Measurements from ENCODE around the gene HCCS. TPM values are rescaled to one million over a fixed set of nuclear protein-coding genes. Genes with fewer than 3 reads are reported as not detected.
"Not testable (repeated sequence)": the region's sequence is repeated elsewhere in the genome, so short reads cannot be mapped to it uniquely, and the experiment has no call there.

The HCCS gene
- total RNA-seq, 6 experiments from 2014 or later = 8.5 to 13.1 (median 10.3) TPM

DNA sequence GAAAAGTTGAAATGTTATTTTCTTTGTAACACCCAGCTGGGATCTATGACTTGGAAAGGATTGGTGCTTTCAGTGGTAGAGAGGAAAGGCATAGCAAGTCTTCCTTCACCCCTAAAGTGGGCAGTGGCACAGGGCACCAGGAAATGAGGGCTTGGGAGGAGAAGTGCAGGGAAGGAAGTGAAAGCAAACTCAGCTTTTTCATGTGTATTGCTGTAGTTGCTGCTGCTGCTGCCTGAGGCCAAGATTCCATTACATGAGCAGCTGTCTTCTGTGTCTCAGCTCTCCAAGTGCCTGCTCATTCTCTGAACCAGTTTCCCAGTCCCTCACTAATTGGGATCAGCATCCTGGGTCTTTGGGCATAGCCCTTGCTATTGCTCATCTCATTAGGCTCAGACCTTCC, 2.6 kb downstream of the HCCS start:
- Histone ChIP-seq H3K4me1 (peaks cover 0 to 5% (median 0%) of the 10 kb centered on the region in 4 donors), H3K27ac (no peak overlapping the region), H3K4me3 (no peak overlapping the region), H3K36me3 (peaks cover 0 to 27% (median 6%) of the 10 kb centered on the region in 4 donors), H3K9me3 (no peaks in the 10 kb centered on the region), H3K27me3 (no peaks in the 10 kb centered on the region)
- intact Hi-C loops (cut with DNase I) = no loop called here
- DNase-seq = no peak
- ATAC-seq = peak in 2 of 4 donors; percentile 11 to 20
- TF ChIP-seq CTCF (IDR thresholded peaks at IDR 0.05) (no peak), POLR2A (IDR thresholded peaks at IDR 0.05) (no peak)

GRCh38 chrX:11117745-11118144, 6.6 kb downstream of the HCCS start:
- peaks cover 0 to 36% (median 6%) of the 10 kb centered on the region in 4 donors for H3K36me3 ChIP-seq
- no peaks in the 10 kb centered on the region for H3K27me3 ChIP-seq
- no peak overlapping the region for H3K4me3 ChIP-seq
- H3K27ac ChIP-seq = no peak overlapping the region
- TF ChIP-seq POLR2A (IDR thresholded peaks at IDR 0.05) (no peak), CTCF (IDR thresholded peaks at IDR 0.05) (no peak)
- 47% methylated on average over 2 of the region's 3 CpGs for WGBS (ENCODE audit: insufficient coverage, low coverage, low lambda C conversion rate, missing lambda C conversion rate)
- ATAC-seq (no peak), DNase-seq (no peak)
- peaks cover 0 to 5% (median 0%) of the 10 kb centered on the region in 4 donors for H3K4me1 ChIP-seq
- intact Hi-C loops (cut with DNase I) = no loop called here
- no peaks in the 10 kb centered on the region for H3K9me3 ChIP-seq

DNA sequence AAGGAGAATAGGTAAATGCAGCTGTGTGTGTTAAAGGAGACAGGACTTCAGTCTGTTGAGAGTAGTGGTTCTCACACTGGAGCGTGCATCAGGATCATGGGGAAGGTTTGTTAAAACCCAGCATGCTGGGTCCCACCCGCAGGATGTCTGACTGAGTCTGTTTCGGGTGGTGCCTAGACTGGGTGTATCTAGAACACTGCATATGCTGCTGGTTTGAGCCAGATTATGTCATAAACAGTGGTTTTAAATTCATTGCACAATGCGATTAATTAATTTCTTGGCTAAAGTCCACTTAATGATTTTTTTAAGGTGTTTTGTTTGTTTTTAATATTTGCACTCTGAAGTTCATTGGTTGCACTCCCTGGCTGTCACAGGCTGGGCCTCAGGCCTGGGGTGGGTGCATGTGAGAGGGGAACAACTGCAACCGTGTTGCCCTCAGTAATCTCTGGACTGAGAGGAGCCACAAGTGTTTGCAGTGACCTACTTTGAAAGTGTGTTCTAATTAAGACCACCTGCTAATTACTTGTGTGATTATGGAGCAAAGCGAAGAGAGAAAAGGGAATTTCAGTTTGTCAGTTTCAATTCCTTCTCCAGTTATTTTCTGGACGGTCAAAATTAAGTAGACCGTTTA, 8.3 kb downstream of the HCCS start:
- Histone ChIP-seq H3K36me3 (peaks cover 0 to 36% (median 6%) of the 10 kb centered on the region in 4 donors), H3K9me3 (no peaks in the 10 kb centered on the region), H3K4me1 (no peaks in the 10 kb centered on the region), H3K4me3 (no peak overlapping the region), H3K27me3 (no peaks in the 10 kb centered on the region), H3K27ac (no peak overlapping the region)
- WGBS (ENCODE audit: insufficient coverage, low coverage, low lambda C conversion rate, missing lambda C conversion rate) = 39% methylated on average over 7 of the region's 8 CpGs
- intact Hi-C loops (cut with DNase I) = no loop called here
- TF ChIP-seq POLR2A (IDR thresholded peaks at IDR 0.05) (no peak), CTCF (IDR thresholded peaks at IDR 0.05) (no peak)
- ATAC-seq (peak in 3 of 4 donors; percentile 36 to 55 (median 49)), DNase-seq (no peak)

- H3K9me3 ChIP-seq; H3K4me1 ChIP-seq; H3K27ac ChIP-seq; intact Hi-C loops (cut with DNase I); DNase-seq; H3K27me3 ChIP-seq; ATAC-seq; H3K4me3 ChIP-seq: not testable (repeated sequence)
- WGBS (ENCODE audit: insufficient coverage, low coverage, low lambda C conversion rate, missing lambda C conversion rate) = 64% methylated on average over 6 of the region's 6 CpGs
- H3K36me3 ChIP-seq = peaks cover 0 to 15% (median 0%) of the 10 kb centered on the region in 4 donors
These were observed 12.0 kb downstream of the HCCS start for GRCh38 chrX:11123087-11123486.

- no peak for ATAC-seq
- 25% methylated on average over 2 of the region's 2 CpGs for WGBS (ENCODE audit: insufficient coverage, low coverage, low lambda C conversion rate, missing lambda C conversion rate)
- Histone ChIP-seq H3K4me3 (no peak overlapping the region), H3K36me3 (peaks cover 0 to 9% (median 0%) of the 10 kb centered on the region in 4 donors), H3K9me3 (no peaks in the 10 kb centered on the region), H3K27ac (no peak overlapping the region), H3K4me1 (no peaks in the 10 kb centered on the region), H3K27me3 (no peaks in the 10 kb centered on the region)
- no peak for DNase-seq
- intact Hi-C loops (cut with DNase I) = no loop called here
- TF ChIP-seq CTCF (IDR thresholded peaks at IDR 0.05) = no peak
- TF ChIP-seq POLR2A (IDR thresholded peaks at IDR 0.05) = no peak
These were observed 13.0 kb downstream of the HCCS start for GRCh38 chrX:11124112-11124511.

Data from right lobe of liver (tissue), 6 donors.